Measurements from ENCODE around the gene DPH5. TPM values are rescaled to one million over a fixed set of nuclear protein-coding genes. Genes with fewer than 3 reads are reported as not detected.

Gene DPH5
- total RNA-seq, 4 donors from 2014 or later = 8.1 to 22.2 (median 16.4) TPM

- Histone ChIP-seq H3K36me3 (peaks cover 0 to 49% (median 0%) of the 10 kb centered on the region in 3 donors), H3K9me3 (no peaks in the 10 kb centered on the region), H3K4me1 (no peaks in the 10 kb centered on the region), H3K4me3 (no peak overlapping the region), H3K27me3 (no peaks in the 10 kb centered on the region), H3K27ac (no peak overlapping the region)
- WGBS, 2 donors = 71 to 75% methylated on average over 2 of the region's 2 CpGs
- no peak for DNase-seq
- TF ChIP-seq POLR2A (IDR thresholded peaks at IDR 0.05) (no peak), CTCF (IDR thresholded peaks at IDR 0.05) (no peak)
- intact Hi-C loops (cut with DNase I) = no loop called here
Measured at GRCh38 chr1:100942304-100943046, 83.1 kb downstream of the DPH5 start.

GRCh38 chr1:100941580-100942216 lies 83.9 kb downstream of the DPH5 start:
- Histone ChIP-seq H3K36me3 (peaks cover 0 to 56% (median 0%) of the 10 kb centered on the region in 3 donors), H3K4me3 (no peak overlapping the region), H3K9me3 (no peaks in the 10 kb centered on the region), H3K4me1 (no peaks in the 10 kb centered on the region), H3K27me3 (no peaks in the 10 kb centered on the region), H3K27ac (no peak overlapping the region)
- DNase-seq = no peak
- no peak for TF ChIP-seq POLR2A (IDR thresholded peaks at IDR 0.05)
- no peak for TF ChIP-seq CTCF (IDR thresholded peaks at IDR 0.05)
- intact Hi-C loops (cut with DNase I) = no loop called here
- 92 to 97% methylated on average over 7 to 9 of the region's 9 CpGs for WGBS, 2 donors

GRCh38 chr1:100941098-100941527 lies 84.5 kb downstream of the DPH5 start:
- no peaks in the 10 kb centered on the region for H3K9me3 ChIP-seq
- no peaks in the 10 kb centered on the region for H3K4me1 ChIP-seq
- no peak overlapping the region for H3K4me3 ChIP-seq
- H3K27me3 ChIP-seq = no peaks in the 10 kb centered on the region
- DNase-seq = no peak
- WGBS, 2 donors = 64 to 67% methylated on average over 1 of the region's 1 CpG
- TF ChIP-seq CTCF (IDR thresholded peaks at IDR 0.05) (no peak), POLR2A (IDR thresholded peaks at IDR 0.05) (no peak)
- intact Hi-C loops (cut with DNase I) = no loop called here
- H3K36me3 ChIP-seq = peaks cover 0 to 57% (median 0%) of the 10 kb centered on the region in 3 donors
- H3K27ac ChIP-seq = no peak overlapping the region

Other genes with a start within 250 kb of the DPH5 start
- 1 to 10 TPM; 1.4 to 7.4 (median 2.5) TPM for gene EXTL2, start 130.9 kb downstream of the DPH5 start, total RNA-seq
- 10 to 100 TPM in 3 of 4 donors, 1 to 10 TPM in 1; 9.0 to 22.1 (median 16.5) TPM for gene SLC30A7, start 129.7 kb downstream of the DPH5 start, total RNA-seq
- 10 to 100 TPM in 2 of 4 donors, 1 to 10 TPM in 2; 2.8 to 31.1 (median 10.3) TPM for gene S1PR1, start 211.2 kb upstream of the DPH5 start, total RNA-seq